IMR-90 (cell line): ENCODE measurements around the gene IFRD2. TPM values are rescaled to one million over a fixed set of nuclear protein-coding genes. Genes with fewer than 3 reads are reported as not detected.

ENCODE experiments used
- ATAC-seq: fragments of 200-7000 bp; cut with Tn5 transposase; 2 replicates; pipeline ENCODE4 v1.9.1; 2020; ENCODE audit warnings: low read depth, mild to moderate bottlenecking, moderate library complexity
- BruUV-seq: library from RNA; stranded (reverse); fragments of 400-500 nt; replicated peaks from 2 replicates; lab custom pipeline; 2021; lab: Mats Ljungman, UMichigan
- CTCF ChIA-PET: fragments of 300-600 bp; formaldehyde crosslinking; extraction: SDS; loops from one replicate; lab custom pipeline; 2021; ENCODE audit warnings: antibody characterized with exemption; lab: Yijun Ruan, JAX
- POLR2A ChIA-PET: fragments of 300-600 bp; sonication (Branson Sonifier 250); formaldehyde crosslinking; loops from one replicate; lab custom pipeline; 2022; ENCODE audit warnings: antibody characterized with exemption; ENCODE audit not compliant: unreplicated experiment; lab: Charles Lee
- DNase-seq: peaks from one replicate; pipeline ENCODE4 v3.0.0; 2013
- H2AFZ ChIP-seq: replicated peaks from 2 replicates; pipeline ENCODE3; 2013; ENCODE audit warnings: low read length, mild to moderate bottlenecking; ENCODE audit not compliant: poor library complexity
- H2AK5ac ChIP-seq: 2 replicates; pipeline ENCODE4 v1.6.1; 2013; ENCODE audit warnings: low read depth, low read length, inconsistent platforms
- H2AK9ac ChIP-seq: replicated peaks from 2 replicates; pipeline ENCODE3; 2013; ENCODE audit warnings: mild to moderate bottlenecking, low read depth, low read length, moderate library complexity; ENCODE audit not compliant: poor library complexity
- H2BK120ac ChIP-seq: 2 replicates; pipeline ENCODE4 v1.6.1; 2013; ENCODE audit warnings: low read depth, low read length, inconsistent platforms
- H2BK15ac ChIP-seq: 3 replicates; pipeline ENCODE4 v1.6.1; 2013; ENCODE audit warnings: low read depth, low read length, inconsistent platforms
- H2BK20ac ChIP-seq: 2 replicates; pipeline ENCODE4 v1.6.1; 2013; ENCODE audit warnings: low read depth, mild to moderate bottlenecking, inconsistent platforms, low read length, moderate library complexity
- H2BK5ac ChIP-seq: 2 replicates; pipeline ENCODE4 v1.6.1; 2013; ENCODE audit warnings: mild to moderate bottlenecking, low read depth, low read length, inconsistent platforms; ENCODE audit not compliant: poor library complexity, severe bottlenecking
- H3K14ac ChIP-seq: replicated peaks from 2 replicates; pipeline ENCODE4 v1.6.1; 2013; ENCODE audit warnings: low read depth, low read length, inconsistent platforms
- H3K18ac ChIP-seq: 2 replicates; pipeline ENCODE4 v1.6.1; 2013; ENCODE audit warnings: low read depth, low read length, control low read depth
- H3K23ac ChIP-seq: 2 replicates; pipeline ENCODE4 v1.6.1; 2013; ENCODE audit warnings: low read depth, low read length, inconsistent platforms
- H3K27ac ChIP-seq: 2 replicates; pipeline ENCODE4 v1.5.1; 2013; ENCODE audit warnings: mild to moderate bottlenecking, control low read depth, low read length; ENCODE audit not compliant: insufficient read depth
- H3K27me3 ChIP-seq: 2 replicates; pipeline ENCODE4 v1.6.1; 2013; ENCODE audit warnings: low read length; ENCODE audit not compliant: control insufficient read depth, insufficient read depth
- H3K36me3 ChIP-seq: 2 replicates; pipeline ENCODE4 v1.6.1; 2013; ENCODE audit warnings: low read length, mixed read lengths; ENCODE audit not compliant: control insufficient read depth, insufficient read depth
- H3K4ac ChIP-seq: 2 replicates; pipeline ENCODE4 v1.6.1; 2013; ENCODE audit warnings: low read depth, low read length, inconsistent platforms
- H3K4me1 ChIP-seq: 2 replicates; pipeline ENCODE4 v1.6.1; 2013; ENCODE audit warnings: low read length, mixed read lengths; ENCODE audit not compliant: control insufficient read depth, insufficient read depth
- H3K4me2 ChIP-seq: 2 replicates; pipeline ENCODE4 v1.6.1; 2013; ENCODE audit warnings: low read depth, mild to moderate bottlenecking, control low read depth, low read length, moderate library complexity
- H3K4me3 ChIP-seq: 2 replicates; pipeline ENCODE4 v1.5.1; 2013; ENCODE audit warnings: low read depth, mild to moderate bottlenecking, control low read depth, low read length, moderate library complexity; ENCODE audit not compliant: insufficient read depth
- H3K56ac ChIP-seq: 2 replicates; pipeline ENCODE4 v1.6.1; 2013; ENCODE audit warnings: low read length, inconsistent platforms; ENCODE audit not compliant: insufficient read depth; ENCODE audit errors: extremely low read depth
- H3K79me1 ChIP-seq, 2 experiments: 2 replicates each; pipeline ENCODE4 v1.6.1; 2013; ENCODE audit warnings: low read length in 2 of 2, inconsistent platforms in 1 of 2, low read depth in 1 of 2
- H3K9ac ChIP-seq: 2 replicates; pipeline ENCODE4 v1.6.1; 2013; ENCODE audit warnings: low read depth, low read length, control low read depth
- H3K9me1 ChIP-seq: 2 replicates; pipeline ENCODE4 v1.6.1; 2013; ENCODE audit warnings: low read length, inconsistent platforms; ENCODE audit not compliant: insufficient read depth
- H3K9me3 ChIP-seq: 2 replicates; pipeline ENCODE4 v1.6.1; 2013; ENCODE audit warnings: low read length; ENCODE audit not compliant: control insufficient read depth, insufficient read depth
- H4K20me1 ChIP-seq: 2 replicates; pipeline ENCODE4 v1.6.1; 2013; ENCODE audit warnings: low read length, inconsistent platforms; ENCODE audit not compliant: insufficient read depth
- H4K5ac ChIP-seq: 2 replicates; pipeline ENCODE4 v1.6.1; 2013; ENCODE audit warnings: mild to moderate bottlenecking, low read depth, low read length, control low read depth
- H4K8ac ChIP-seq, 2 experiments: 2 replicates each; pipeline ENCODE4 v1.6.1; 2013; ENCODE audit warnings: low read depth in 2 of 2, low read length in 2 of 2, control low read depth in 1 of 2, inconsistent platforms in 1 of 2
- H4K91ac ChIP-seq: 2 replicates; pipeline ENCODE4 v1.6.1; 2013; ENCODE audit warnings: low read depth, low read length, inconsistent platforms; ENCODE audit not compliant: insufficient read depth
- BHLHE40 ChIP-seq: fragments of 150-350 bp; IDR thresholded peaks from 2 replicates; pipeline ENCODE4 v1.6.1; 2016; ENCODE audit warnings: mild to moderate bottlenecking, low read depth, low read length
- ELK1 ChIP-seq: fragments of 150-350 bp; IDR thresholded peaks from 2 replicates; pipeline ENCODE4 v1.6.1; 2016; ENCODE audit warnings: low read depth, mild to moderate bottlenecking, low read length, moderate library complexity, borderline replicate concordance
- NFE2L2 ChIP-seq: fragments of 150-350 bp; IDR thresholded peaks from 2 replicates; pipeline ENCODE4 v1.6.1; 2016; ENCODE audit warnings: low read depth, mild to moderate bottlenecking, low read length
- RAD21 ChIP-seq: IDR thresholded peaks from 2 replicates; pipeline ENCODE4 v1.6.1; 2012; ENCODE audit warnings: low read length, improper control_type of control experiment
- SMC3 ChIP-seq: fragments of 150-350 bp; IDR thresholded peaks from 2 replicates; pipeline ENCODE4 v1.6.1; 2016; ENCODE audit warnings: low read depth, mild to moderate bottlenecking, antibody characterized with exemption, low read length, moderate library complexity
- WGBS, 2 experiments: methylation state at CpG; one replicate each; pipeline versions ENCODE4 v1.1.5 to v1.1.7; 2013; ENCODE audit warnings: missing lambda C conversion rate in 2 of 2; ENCODE audit not compliant: insufficient read length in 1 of 2; ENCODE audit errors: extremely low coverage in 2 of 2; 5-methylcytosine and 5-hydroxymethylcytosine counted together
- dilution Hi-C: fragments of 300-500 bp; cut with HindIII; formaldehyde crosslinking; loops from one replicate; pipeline ENCODE4 v1.14.3; 2018; ENCODE audit warnings: low sequenced_read_pairs; ENCODE audit not compliant: unreplicated experiment
- in situ Hi-C: fragments of 300-500 bp; cut with MboI; formaldehyde crosslinking; loops from 3 replicates; pipeline ENCODE4 v1.14.3; 2019; ENCODE audit warnings: low sequenced_read_pairs, inconsistent platforms, mixed read lengths
- intact Hi-C: fragments of 100-400 bp; cut with micrococcal nuclease; formaldehyde crosslinking; loops from 2 replicates; pipeline ENCODE4 v1.10.0; 2022
- polyA plus RNA-seq, 3 experiments: library from polyadenylated mRNA; depleted of rRNA; stranded (reverse); fragments of >200 nt; gene quantifications; 2 replicates each; pipeline ENCODE4 v1.2.3, GENCODE V29; 2012; ENCODE audit warnings: low replicate concordance in 1 of 3
- total RNA-seq: library from RNA; depleted of rRNA; stranded (reverse); fragments of >200 nt; gene quantifications from 2 replicates; pipeline ENCODE4 v1.2.3, GENCODE V29; 2012
- TF ChIP-seq, protein P1 (sequence below): conservative IDR thresholded peaks from 2 replicates; pipeline ENCODE4 v1.5.1; 2012; ENCODE audit warnings: mild to moderate bottlenecking, low read depth, low read length, improper control_type of control experiment
- TF ChIP-seq, protein P2 (sequence below): fragments of 150-350 bp; IDR thresholded peaks from 2 replicates; pipeline ENCODE4 v1.6.1; 2017; ENCODE audit warnings: mild to moderate bottlenecking, antibody characterized with exemption, low read length, low read depth

Gene IFRD2
- total and polyA plus RNA-seq, 2 of the 4 experiments (the other 2 are of a cell fraction) = 52.7 to 79.1 TPM

DNA sequence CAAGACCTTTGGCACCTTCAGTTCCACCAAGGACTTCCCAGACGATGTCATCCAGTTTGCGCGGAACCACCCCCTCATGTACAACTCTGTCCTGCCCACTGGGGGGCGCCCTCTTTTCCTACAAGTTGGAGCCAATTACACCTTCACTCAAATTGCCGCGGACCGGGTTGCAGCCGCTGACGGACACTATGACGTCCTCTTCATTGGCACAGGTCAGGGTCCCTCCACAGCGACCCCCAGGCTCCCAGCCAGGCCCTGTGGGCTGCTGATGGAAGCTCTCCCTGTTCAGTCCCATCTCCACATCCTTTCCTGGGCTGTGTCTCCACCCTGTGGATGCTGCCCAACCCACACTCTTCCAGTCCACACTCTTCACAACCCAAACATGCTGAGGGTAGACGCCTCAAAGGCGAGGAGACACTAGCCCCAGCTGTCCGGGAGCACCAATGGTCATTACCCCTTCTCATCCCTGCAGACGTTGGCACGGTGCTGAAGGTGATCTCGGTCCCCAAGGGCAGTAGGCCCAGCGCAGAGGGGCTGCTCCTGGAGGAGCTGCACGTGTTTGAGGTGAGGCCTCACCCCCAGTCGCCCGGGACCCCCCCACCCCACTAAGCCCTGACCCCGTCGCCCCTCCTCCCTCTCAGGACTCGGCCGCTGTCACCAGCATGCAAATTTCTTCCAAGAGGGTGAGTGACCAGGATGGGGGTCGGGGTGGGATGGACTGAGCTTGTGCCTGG lies 17.7 kb downstream of the IFRD2 start:
- no peak overlapping the region for H4K91ac ChIP-seq
- BruUV-seq = no TSS peak
- H3K23ac ChIP-seq = no peak overlapping the region
- no peak for TF ChIP-seq ELK1
- peak; percentile 56 for TF ChIP-seq SMC3
- TF ChIP-seq RAD21 = peak; percentile 39; the same call in 1 of the 2 replicates
- no peak for TF ChIP-seq BHLHE40
- TF ChIP-seq NFE2L2 = no peak
- TF ChIP-seq, protein P1, sequence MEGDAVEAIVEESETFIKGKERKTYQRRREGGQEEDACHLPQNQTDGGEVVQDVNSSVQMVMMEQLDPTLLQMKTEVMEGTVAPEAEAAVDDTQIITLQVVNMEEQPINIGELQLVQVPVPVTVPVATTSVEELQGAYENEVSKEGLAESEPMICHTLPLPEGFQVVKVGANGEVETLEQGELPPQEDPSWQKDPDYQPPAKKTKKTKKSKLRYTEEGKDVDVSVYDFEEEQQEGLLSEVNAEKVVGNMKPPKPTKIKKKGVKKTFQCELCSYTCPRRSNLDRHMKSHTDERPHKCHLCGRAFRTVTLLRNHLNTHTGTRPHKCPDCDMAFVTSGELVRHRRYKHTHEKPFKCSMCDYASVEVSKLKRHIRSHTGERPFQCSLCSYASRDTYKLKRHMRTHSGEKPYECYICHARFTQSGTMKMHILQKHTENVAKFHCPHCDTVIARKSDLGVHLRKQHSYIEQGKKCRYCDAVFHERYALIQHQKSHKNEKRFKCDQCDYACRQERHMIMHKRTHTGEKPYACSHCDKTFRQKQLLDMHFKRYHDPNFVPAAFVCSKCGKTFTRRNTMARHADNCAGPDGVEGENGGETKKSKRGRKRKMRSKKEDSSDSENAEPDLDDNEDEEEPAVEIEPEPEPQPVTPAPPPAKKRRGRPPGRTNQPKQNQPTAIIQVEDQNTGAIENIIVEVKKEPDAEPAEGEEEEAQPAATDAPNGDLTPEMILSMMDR = peak; percentile 60
- TF ChIP-seq, protein P2, sequence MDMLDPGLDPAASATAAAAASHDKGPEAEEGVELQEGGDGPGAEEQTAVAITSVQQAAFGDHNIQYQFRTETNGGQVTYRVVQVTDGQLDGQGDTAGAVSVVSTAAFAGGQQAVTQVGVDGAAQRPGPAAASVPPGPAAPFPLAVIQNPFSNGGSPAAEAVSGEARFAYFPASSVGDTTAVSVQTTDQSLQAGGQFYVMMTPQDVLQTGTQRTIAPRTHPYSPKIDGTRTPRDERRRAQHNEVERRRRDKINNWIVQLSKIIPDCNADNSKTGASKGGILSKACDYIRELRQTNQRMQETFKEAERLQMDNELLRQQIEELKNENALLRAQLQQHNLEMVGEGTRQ = no peak
- H3K4me2 ChIP-seq = no peak overlapping the region
- H4K5ac ChIP-seq = no peak overlapping the region
- H4K8ac ChIP-seq = no peak overlapping the region
- no peak overlapping the region for H3K4me3 ChIP-seq
- H3K4ac ChIP-seq = no peak overlapping the region
- H2BK5ac ChIP-seq = no peak overlapping the region
- H3K27me3 ChIP-seq = no peaks in the 10 kb centered on the region
- H3K14ac ChIP-seq = no peak overlapping the region
- H2BK120ac ChIP-seq = no peak overlapping the region
- no peak overlapping the region for H3K27ac ChIP-seq
- H2BK20ac ChIP-seq = no peak overlapping the region
- no peak overlapping the region for H2AFZ ChIP-seq
- no peak overlapping the region for H2AK5ac ChIP-seq
- H4K20me1 ChIP-seq = no peaks in the 10 kb centered on the region
- peaks cover 3 to 18% of the 10 kb centered on the region in 2 experiments; a peak in 3 of 4 replicates for H3K79me1 ChIP-seq
- DNase-seq (peak; percentile 57), ATAC-seq (no peak)
- intact Hi-C loops = no loop called here
- H3K9me1 ChIP-seq = peaks cover 9% of the 10 kb centered on the region
- H3K9ac ChIP-seq = no peak overlapping the region
- 19% methylated on average over 7 of the region's 26 CpGs; no CpG with 5 or more reads in 1 of the 2 experiments for WGBS, 2 experiments
- CTCF ChIA-PET = interaction anchor here (0.7 kb wide), 1 partner anchor 49 kb away, joined by 3 read pairs; no protein-coding TSS in a partner anchor
- H2AK9ac ChIP-seq = peak overlapping the region; percentile 24
- H3K36me3 ChIP-seq = peaks cover 20% of the 10 kb centered on the region; the same call in 1 of the 2 replicates
- no peak overlapping the region for H3K18ac ChIP-seq
- no peak overlapping the region for H2BK15ac ChIP-seq
- POLR2A ChIA-PET = no interaction called here
- H3K9me3 ChIP-seq = no peaks in the 10 kb centered on the region
- dilution Hi-C loops = no loop called here
- no peak overlapping the region for H3K56ac ChIP-seq
- H3K4me1 ChIP-seq = peaks cover 18% of the 10 kb centered on the region
- in situ Hi-C loops = loop anchor here (5.0 kb wide), 2 partner anchors 47 to 82 kb away; partner anchors contain the start of gene GNAT1
